GM12878 (cell line): ENCODE measurements around the gene CREBBP. TPM values are rescaled to one million over a fixed set of nuclear protein-coding genes. Genes with fewer than 3 reads are reported as not detected.

ENCODE experiments used
- ATAC-seq: fragments of 200-7000 bp; cut with Tn5 transposase; 3 replicates; pipeline ENCODE4 v1.9.1; 2020; ENCODE audit warnings: mild to moderate bottlenecking, moderate library complexity
- BruUV-seq: library from RNA; stranded (reverse); fragments of 400-500 nt; replicated peaks from 2 replicates; lab custom pipeline; 2021; lab: Mats Ljungman, UMichigan
- CTCF ChIA-PET: fragments of 300-600 bp; sonication (Branson Sonifier 250); formaldehyde crosslinking; extraction: SDS; loops from one replicate; lab custom pipeline; 2021; ENCODE audit warnings: inconsistent platforms; lab: Yijun Ruan, JAX
- POLR2A ChIA-PET: fragments of 350-600 bp; formaldehyde crosslinking; extraction: SDS; loops from one replicate; lab custom pipeline; 2021; ENCODE audit warnings: inconsistent platforms; lab: Charles Lee
- RAD21 ChIA-PET: fragments of 300-600 bp; sonication (Branson Sonifier 250); formaldehyde crosslinking; loops from one replicate; lab custom pipeline; 2023; ENCODE audit warnings: antibody characterized with exemption; ENCODE audit not compliant: unreplicated experiment; lab: Charles Lee
- SMC1A ChIA-PET: fragments of 300-600 bp; sonication (Branson Sonifier 250); formaldehyde crosslinking; loops from one replicate; lab custom pipeline; 2023; ENCODE audit not compliant: unreplicated experiment, uncharacterized antibody; lab: Charles Lee
- DNase-seq: peaks from one replicate; pipeline ENCODE4 v3.0.0-alpha.2; 2011; ENCODE audit warnings: low read depth, low spot score
- FAIRE-seq: peaks from 3 replicates; lab custom pipeline; 2011; peaks lifted over from hg19 to GRCh38; lab: Jason Lieb, UNC
- H2AFZ ChIP-seq: 2 replicates; pipeline ENCODE4 v1.6.0; 2011; ENCODE audit warnings: low read depth, low read length, control low read depth; ENCODE audit not compliant: control insufficient read depth
- H3K27ac ChIP-seq: 2 replicates; pipeline ENCODE4 v1.5.1; 2011; ENCODE audit warnings: control low read depth; ENCODE audit not compliant: control insufficient read depth, insufficient read depth
- H3K27me3 ChIP-seq, 2 experiments: replicated peaks in 1 of 2; 2 replicates each; pipeline versions ENCODE4 v1.6.0 to v1.6.1; 2011; ENCODE audit warnings: low read length in 1 of 2; ENCODE audit not compliant: control insufficient read depth in 2 of 2, insufficient read depth in 2 of 2
- H3K36me3 ChIP-seq, 2 experiments: 2 replicates each; pipeline ENCODE4 v1.5.1; 2011; ENCODE audit warnings: low read length in 1 of 2; ENCODE audit not compliant: control insufficient read depth in 2 of 2, insufficient read depth in 2 of 2
- H3K4me1 ChIP-seq: 2 replicates; pipeline ENCODE4 v1.6.1; 2011; ENCODE audit warnings: mild to moderate bottlenecking, low read length, moderate library complexity, mixed read lengths; ENCODE audit not compliant: control insufficient read depth, insufficient read depth
- H3K4me2 ChIP-seq: 2 replicates; pipeline ENCODE4 v1.6.0; 2011; ENCODE audit warnings: control low read depth; ENCODE audit not compliant: control insufficient read depth, insufficient read depth
- H3K4me3 ChIP-seq: fragments of 200-600 bp; sonication (generic); 2 replicates; pipeline ENCODE4 v1.5.1; 2016
- H3K79me2 ChIP-seq: 2 replicates; pipeline ENCODE4 v1.6.0; 2011; ENCODE audit warnings: low read length; ENCODE audit not compliant: control insufficient read depth, insufficient read depth
- H3K9ac ChIP-seq: 2 replicates; pipeline ENCODE4 v1.8.0; 2011; ENCODE audit warnings: low read length, control low read depth, mixed read lengths; ENCODE audit not compliant: control insufficient read depth, insufficient read depth
- H3K9me3 ChIP-seq: replicated peaks from 3 replicates; pipeline ENCODE4 v1.5.1; 2011; ENCODE audit warnings: mild to moderate bottlenecking, low read length; ENCODE audit not compliant: control insufficient read depth, insufficient read depth
- H4K20me1 ChIP-seq: 2 replicates; pipeline ENCODE4 v1.6.0; 2011; ENCODE audit not compliant: control insufficient read depth, insufficient read depth
- BHLHE40 ChIP-seq, 2 experiments: fragments of 450-650 bp in 1 of 2; IDR thresholded peaks; 2 replicates each; pipeline ENCODE4 v1.6.1; 2011 to 2017; ENCODE audit warnings: low read depth in 2 of 2, borderline replicate concordance in 1 of 2, improper control_type of control experiment in 1 of 2, low read length in 1 of 2, mild to moderate bottlenecking in 1 of 2
- EZH2 ChIP-seq: IDR thresholded peaks from 2 replicates; pipeline ENCODE4 v1.6.1; 2012; ENCODE audit warnings: low read depth, mild to moderate bottlenecking, control low read depth, inconsistent platforms, low read length, borderline replicate concordance; ENCODE audit not compliant: control insufficient read depth
- FOXM1 ChIP-seq: IDR thresholded peaks from 2 replicates; pipeline ENCODE4 v1.6.1; 2012; ENCODE audit warnings: low read depth, mild to moderate bottlenecking, inconsistent platforms, low read length, moderate library complexity
- HDAC2 ChIP-seq: fragments of 200-600 bp; sonication (generic); IDR thresholded peaks from 2 replicates; pipeline ENCODE4 v1.6.1; 2017
- HDAC6 ChIP-seq: fragments of 200-600 bp; sonication (generic); IDR thresholded peaks from one replicate; pipeline ENCODE4 v1.8.0; 2017; ENCODE audit warnings: antibody characterized with exemption; ENCODE audit not compliant: unreplicated experiment
- IKZF2 ChIP-seq, 2 experiments: fragments of 450-650 bp; IDR thresholded peaks; 2 replicates each; pipeline ENCODE4 v1.6.1; 2017; ENCODE audit warnings: mild to moderate bottlenecking in 2 of 2, moderate library complexity in 2 of 2
- MLLT1 ChIP-seq: fragments of 450-650 bp; IDR thresholded peaks from 2 replicates; pipeline ENCODE4 v1.6.1; 2016; ENCODE audit warnings: mild to moderate bottlenecking
- RAD51 ChIP-seq: fragments of 450-650 bp; IDR thresholded peaks from 2 replicates; pipeline ENCODE4 v1.6.1; 2016; ENCODE audit warnings: moderate library complexity, mild to moderate bottlenecking, inconsistent platforms
- RCOR1 ChIP-seq: conservative IDR thresholded peaks from 2 replicates; pipeline ENCODE4 v1.6.1; 2012; ENCODE audit warnings: low read depth, low read length, improper control_type of control experiment
- RELB ChIP-seq: fragments of 450-650 bp; IDR thresholded peaks from 2 replicates; pipeline ENCODE4 v1.6.1; 2017; ENCODE audit warnings: low read depth, mild to moderate bottlenecking, moderate library complexity
- SIX5 ChIP-seq: IDR thresholded peaks from 2 replicates; pipeline ENCODE4 v1.6.1; 2011; ENCODE audit warnings: mild to moderate bottlenecking, low read depth, low read length, moderate library complexity; ENCODE audit not compliant: severe bottlenecking
- SUPT20H ChIP-seq: IDR thresholded peaks from 2 replicates; pipeline ENCODE4 v1.6.1; 2011; ENCODE audit warnings: low read depth, mild to moderate bottlenecking, low read length, moderate library complexity, borderline replicate concordance; ENCODE audit not compliant: control insufficient read depth
- ZBTB33 ChIP-seq: fragments of 450-650 bp; IDR thresholded peaks from 2 replicates; pipeline ENCODE4 v1.6.1; 2017; ENCODE audit warnings: mild to moderate bottlenecking
- WGBS: methylation state at CpG from one replicate; pipeline ENCODE4 v1.1.6; 2016; ENCODE audit warnings: low lambda C conversion rate; ENCODE audit not compliant: insufficient replicate concordance, insufficient coverage; ENCODE audit errors: missing lambda C conversion rate; 5-methylcytosine and 5-hydroxymethylcytosine counted together
- in situ Hi-C: fragments of 300-500 bp; cut with MboI; formaldehyde crosslinking; loops from 9 replicates; pipeline ENCODE4 v1.14.3; 2018; ENCODE audit warnings: mixed read lengths
- intact Hi-C: fragments of 100-400 bp; cut with micrococcal nuclease; formaldehyde crosslinking; loops from one replicate; pipeline ENCODE4 v1.14.2; 2022; ENCODE audit not compliant: unreplicated experiment
- polyA plus RNA-seq, 11 experiments: library from polyadenylated mRNA; depleted of rRNA in 4 of 11; unstranded in 6 of 11; stranded (reverse) in 5 of 11; fragments of >200 nt; fragmentation: Nextera tagmentation in 4 of 11; fragmentation: Illumina TruSeq in 1 of 11; extraction: Ambion mirVana in 4 of 11; extraction: Trizol in 1 of 11; gene quantifications; 1 replicate in 1 of 11; 2 replicates in 10 of 11; pipeline versions ENCODE4 v1.2.1 to v1.2.3, GENCODE V29; 2011 to 2016; ENCODE audit warnings: inconsistent platforms in 2 of 11, missing spikeins in 2 of 11, low read depth in 1 of 11
- total RNA-seq, 4 experiments: library from RNA; depleted of rRNA in 3 of 4; stranded (reverse); fragments of >200 nt in 3 of 4; fragmentation: Illumina TruSeq in 1 of 4; extraction: Trizol in 1 of 4; gene quantifications; 2 replicates each; pipeline versions ENCODE4 v1.2.1 to v1.2.3, GENCODE V29; 2013 to 2021

The CREBBP gene
- total and polyA plus RNA-seq, 10 of the 15 experiments (the other 5 are each of a cell fraction or from before 2014, with no cell fraction given) = 3.4 to 32.7 (median 7.9) TPM

GRCh38 chr16:3761375-3762106 is 119.0 kb downstream of the CREBBP start (continued):
- TF ChIP-seq RELB (no peak), HDAC6 (no peak), SIX5 (no peak), MLLT1 (no peak), EZH2 (no peak), SUPT20H (no peak), RAD51 (no peak), FOXM1 (no peak)

GRCh38 chr16:3760518-3760917 is 120.0 kb downstream of the CREBBP start:
- Histone ChIP-seq H3K27me3 (no peaks in the 10 kb centered on the region), H3K36me3 (peaks cover 10 to 28% of the 10 kb centered on the region in 2 experiments), H3K4me1 (no peaks in the 10 kb centered on the region), H3K9ac (no peak overlapping the region), H3K79me2 (no peaks in the 10 kb centered on the region), H3K27ac (no peak overlapping the region), H3K4me3 (no peak overlapping the region), H3K9me3 (no peaks in the 10 kb centered on the region), H2AFZ (no peak overlapping the region), H3K4me2 (no peak overlapping the region), H4K20me1 (no peaks in the 10 kb centered on the region)
- ChIA-PET SMC1A (interaction anchor here (1.9 kb wide), 1 partner anchor 21 kb away, joined by 5 read pairs; no protein-coding TSS in a partner anchor), POLR2A (no interaction called here), RAD21 (no interaction called here), CTCF (no interaction called here)
- BruUV-seq = no TSS peak
- WGBS = 98% methylated on average over 6 of the region's 6 CpGs
- in situ Hi-C loops (no loop called here), intact Hi-C loops (no loop called here)
- FAIRE-seq = no peak
- no peak for ATAC-seq
- no peak for DNase-seq
- no peak for TF ChIP-seq RCOR1
- no peak for TF ChIP-seq ZBTB33
- TF ChIP-seq IKZF2 (IDR thresholded peaks at IDR 0.05) = no peak
- TF ChIP-seq HDAC2 = no peak
- no peak for TF ChIP-seq BHLHE40 (IDR thresholded peaks at IDR 0.05; ENCODE audit: borderline replicate concordance in 1 of 2, low read depth in 2 of 2, low read length in 1 of 2)
